Parathyroid adenoma (tissue), 2 donors: Measurements from ENCODE around the gene CTRB1.
A peak's percentile ranks its signal among the peaks of the same experiment; 100 is the strongest.
"Not testable (repeated sequence)": the region's sequence is repeated elsewhere in the genome, so short reads cannot be mapped to it uniquely, and the experiment has no call there.

Experiments used
- H2AFZ ChIP-seq: fragments of 300-600 bp; sonication (generic); one replicate; pipeline ENCODE4 v1.7.0; 2017; ENCODE audit warnings: antibody characterized with exemption, mild to moderate bottlenecking
- H3K27ac ChIP-seq: fragments of 300-600 bp; sonication (generic); one replicate; pipeline ENCODE4 v1.7.0; 2017
- H3K27me3 ChIP-seq: fragments of 300-600 bp; sonication (generic); one replicate; pipeline ENCODE4 v1.7.0; 2017; ENCODE audit warnings: low read length; ENCODE audit not compliant: control insufficient read depth, insufficient read depth
- H3K36me3 ChIP-seq: fragments of 300-600 bp; sonication (generic); one replicate; pipeline ENCODE4 v1.7.0; 2017; ENCODE audit warnings: low read length; ENCODE audit not compliant: control insufficient read depth, insufficient read depth
- H3K4me1 ChIP-seq: fragments of 300-600 bp; sonication (generic); one replicate; pipeline ENCODE4 v1.7.0; 2017; ENCODE audit warnings: control low read depth
- H3K4me2 ChIP-seq: fragments of 300-600 bp; sonication (generic); one replicate; pipeline ENCODE4 v1.7.0; 2017; ENCODE audit warnings: low read length
- H3K4me3 ChIP-seq: fragments of 300-600 bp; sonication (generic); one replicate; pipeline ENCODE4 v1.7.0; 2017; ENCODE audit warnings: low read depth, low read length
- H3K79me2 ChIP-seq: fragments of 300-600 bp; sonication (generic); one replicate; pipeline ENCODE4 v1.7.0; 2017; ENCODE audit warnings: control low read depth
- H3K9ac ChIP-seq: fragments of 300-600 bp; sonication (generic); one replicate; pipeline ENCODE4 v1.7.0; 2017; ENCODE audit warnings: mild to moderate bottlenecking
- H3K9me3 ChIP-seq: fragments of 300-600 bp; sonication (generic); one replicate; pipeline ENCODE4 v1.7.0; 2017; ENCODE audit warnings: low read length; ENCODE audit not compliant: control insufficient read depth
- CTCF ChIP-seq: fragments of 300-600 bp; sonication (generic); IDR thresholded peaks from one replicate; pipeline ENCODE4 v1.7.0; 2017; ENCODE audit warnings: antibody characterized with exemption, mild to moderate bottlenecking
- donor health status: primary hyperparathyroidism.

Gene CTRB1

DNA sequence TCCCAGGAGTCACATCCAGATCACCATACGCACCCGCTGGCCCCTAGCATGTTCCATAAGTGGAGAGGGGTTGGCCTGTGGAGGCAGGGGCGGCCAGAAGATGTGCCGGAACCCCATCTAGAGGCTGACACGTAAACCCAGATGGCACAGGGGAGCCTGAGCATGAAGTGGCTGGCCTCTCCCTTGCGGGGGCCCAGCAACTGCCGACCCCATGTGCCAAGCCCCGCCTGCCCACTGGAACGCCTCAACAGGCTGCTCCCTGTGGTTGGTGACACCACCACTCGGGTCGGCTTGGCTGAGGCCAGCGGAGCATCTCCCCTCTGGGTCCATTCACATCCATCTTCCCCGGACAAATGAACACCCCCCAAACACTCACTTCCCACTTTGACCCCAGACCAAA is 23.2 kb downstream of the CTRB1 start:
- Histone ChIP-seq H3K4me2 (no peak overlapping the region), H3K79me2 (peaks cover 36% of the 10 kb centered on the region), H3K36me3 (no peaks in the 10 kb centered on the region), H3K27me3 (no peaks in the 10 kb centered on the region), H3K27ac (no peak overlapping the region), H3K4me3 (no peak overlapping the region), H3K9me3 (no peaks in the 10 kb centered on the region), H3K9ac (no peak overlapping the region), H2AFZ (no peak overlapping the region), H3K4me1 (peaks cover 29% of the 10 kb centered on the region)
- no peak for TF ChIP-seq CTCF

- not testable (repeated sequence) for H3K9ac ChIP-seq, H3K27ac ChIP-seq, H3K4me2 ChIP-seq, H3K27me3 ChIP-seq, H3K36me3 ChIP-seq, H2AFZ ChIP-seq, H3K9me3 ChIP-seq, H3K4me3 ChIP-seq
- H3K4me1 ChIP-seq, result peaks cover 29% of the 10 kb centered on the region
- peaks cover 40% of the 10 kb centered on the region for H3K79me2 ChIP-seq
Observed at GRCh38 chr16:75242436-75243078, 23.8 kb downstream of the CTRB1 start.

DNA sequence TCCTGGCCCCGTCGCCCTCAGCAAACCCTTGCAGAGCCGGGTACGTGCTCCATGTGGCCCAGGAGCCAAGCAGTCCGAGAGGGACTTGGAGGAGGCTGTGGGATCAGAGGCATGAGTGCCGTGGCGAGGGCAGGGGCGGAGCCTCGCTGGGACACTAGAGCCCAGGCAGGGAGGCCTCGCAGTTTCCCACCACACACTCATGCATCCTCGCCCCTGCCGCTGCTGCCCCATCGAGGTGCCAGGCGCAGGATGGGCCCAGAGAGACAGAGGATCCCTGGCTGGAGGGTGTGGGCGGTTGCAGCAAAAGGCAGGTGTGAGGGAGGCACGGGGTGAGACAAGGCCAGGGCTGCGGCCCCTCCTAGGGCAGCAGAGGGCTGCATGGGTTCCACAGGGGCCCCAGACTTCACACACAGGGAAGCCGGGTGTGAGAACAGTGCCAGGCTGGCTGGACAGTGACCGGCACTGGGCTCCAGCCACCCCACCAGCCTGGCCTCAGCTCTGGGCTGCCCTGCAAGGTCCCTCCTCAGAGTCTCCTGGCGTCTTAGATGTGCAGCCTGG is 25.0 kb downstream of the CTRB1 start:
- Histone ChIP-seq H3K4me3 (no peak overlapping the region), H3K4me2 (no peak overlapping the region), H3K27ac (peak overlapping the region; percentile 78), H2AFZ (no peak overlapping the region), H3K9ac (no peak overlapping the region), H3K27me3 (no peaks in the 10 kb centered on the region), H3K9me3 (no peaks in the 10 kb centered on the region), H3K79me2 (peaks cover 47% of the 10 kb centered on the region), H3K36me3 (no peaks in the 10 kb centered on the region), H3K4me1 (peaks cover 21% of the 10 kb centered on the region)
- TF ChIP-seq CTCF, result no peak

- Histone ChIP-seq H3K79me2 (peaks cover 53% of the 10 kb centered on the region), H3K27ac (peak overlapping the region; percentile 78), H3K27me3 (no peaks in the 10 kb centered on the region), H3K4me1 (peaks cover 18% of the 10 kb centered on the region), H3K4me3 (no peak overlapping the region), H2AFZ (no peak overlapping the region), H3K36me3 (no peaks in the 10 kb centered on the region), H3K9me3 (no peaks in the 10 kb centered on the region), H3K9ac (no peak overlapping the region), H3K4me2 (peak overlapping the region; percentile 41)
- no peak for TF ChIP-seq CTCF
Observed at GRCh38 chr16:75244225-75244809, 25.5 kb downstream of the CTRB1 start.

- Histone ChIP-seq H3K4me1 (peaks cover 24% of the 10 kb centered on the region), H3K36me3 (no peaks in the 10 kb centered on the region), H3K4me3 (peak overlapping the region; percentile 14), H3K27me3 (no peaks in the 10 kb centered on the region), H3K9ac (no peak overlapping the region), H3K9me3 (no peaks in the 10 kb centered on the region), H3K27ac (peak overlapping the region; percentile 78), H3K4me2 (peak overlapping the region; percentile 41), H2AFZ (peak overlapping the region; percentile 26), H3K79me2 (peaks cover 57% of the 10 kb centered on the region)
- TF ChIP-seq CTCF, result no peak
Observed at GRCh38 chr16:75244844-75245758, 26.3 kb downstream of the CTRB1 start.
